K562 (cell line): ENCODE results near the gene TTC39B. TPM values are rescaled to one million over a fixed set of nuclear protein-coding genes. Genes with fewer than 3 reads are reported as not detected.

Experiments
- ATAC-seq: fragments of 200-7000 bp; cut with Tn5 transposase; 3 replicates; pipeline ENCODE4 v1.9.1; 2020; ENCODE audit warnings: moderate library complexity
- BruUV-seq: library from RNA; stranded (reverse); fragments of 400-500 nt; replicated peaks from 2 replicates; lab custom pipeline; 2021; lab: Mats Ljungman, UMichigan
- CTCF ChIA-PET: fragments of 300-600 bp; formaldehyde crosslinking; extraction: SDS; loops from one replicate; lab custom pipeline; 2021; ENCODE audit warnings: low intra/inter-chr PET ratio; lab: Yijun Ruan, JAX
- POLR2A ChIA-PET: fragments of 300-600, 350-650 bp; sonication (Branson Sonifier 250); formaldehyde crosslinking; extraction: SDS; loops from one replicate; lab custom pipeline; 2021; ENCODE audit warnings: antibody characterized with exemption, inconsistent platforms; lab: Yijun Ruan, JAX
- DNase-seq, 4 experiments: peaks; one replicate each; pipeline versions ENCODE4 v3.0.0 to v3.0.0-alpha.2; 2011 to 2018; ENCODE audit warnings: low spot score in 3 of 4, mixed read lengths in 3 of 4; ENCODE audit errors: extremely low read depth in 1 of 4
- FAIRE-seq: peaks from 2 replicates; lab custom pipeline; 2011; peaks lifted over from hg19 to GRCh38; lab: Jason Lieb, UNC
- H2AFZ ChIP-seq: 2 replicates; pipeline ENCODE4 v1.6.0; 2011; ENCODE audit warnings: low read depth, low read length, control low read depth, inconsistent platforms
- H3K27ac ChIP-seq: fragments of 200-600 bp; 3 replicates; pipeline ENCODE4 v1.8.0; 2011; ENCODE audit warnings: low read depth, mild to moderate bottlenecking, control low read depth, inconsistent platforms, low read length, moderate library complexity, mixed read lengths; ENCODE audit errors: extremely low read depth
- H3K27me3 ChIP-seq, 2 experiments: fragments of 300-600 bp in 1 of 2; 2 replicates in 1 of 2; 3 replicates in 1 of 2; pipeline versions ENCODE4 v1.6.0 to v1.8.0; 2011; ENCODE audit warnings: inconsistent platforms in 2 of 2, low read length in 2 of 2, mild to moderate bottlenecking in 1 of 2, mixed read lengths in 1 of 2, moderate library complexity in 1 of 2; ENCODE audit not compliant: control insufficient read depth in 2 of 2, insufficient read depth in 2 of 2
- H3K36me3 ChIP-seq: fragments of 300-600 bp; 3 replicates; pipeline ENCODE4 v1.8.0; 2011; ENCODE audit warnings: mild to moderate bottlenecking, low read length, inconsistent platforms; ENCODE audit not compliant: control insufficient read depth, insufficient read depth
- H3K4me1 ChIP-seq, 2 experiments: fragments of 200-600 bp in 1 of 2; replicated peaks in 1 of 2; 2 replicates in 1 of 2; 3 replicates in 1 of 2; pipeline versions ENCODE4 v1.5.1 to v1.8.0; 2011; ENCODE audit warnings: inconsistent platforms in 2 of 2, low read length in 2 of 2, mild to moderate bottlenecking in 1 of 2, mixed read lengths in 1 of 2, moderate library complexity in 1 of 2; ENCODE audit not compliant: control insufficient read depth in 2 of 2, insufficient read depth in 2 of 2
- H3K4me2 ChIP-seq: 2 replicates; pipeline ENCODE4 v1.6.1; 2011; ENCODE audit warnings: low read length, control low read depth, inconsistent platforms, mixed read lengths; ENCODE audit not compliant: insufficient read depth
- H3K4me3 ChIP-seq: fragments of 200-600 bp; sonication (generic), shearing (Covaris generic); 2 replicates; pipeline ENCODE4 v1.5.1; 2016; ENCODE audit warnings: control low read depth, inconsistent platforms
- H3K79me2 ChIP-seq: fragments of 200-600 bp; 3 replicates; pipeline ENCODE4 v1.8.0; 2011; ENCODE audit warnings: low read length, inconsistent platforms; ENCODE audit not compliant: control insufficient read depth, insufficient read depth
- H3K9ac ChIP-seq, 2 experiments: 2 replicates each; pipeline versions ENCODE4 v1.6.0 to v1.6.1; 2011; ENCODE audit warnings: low read depth in 2 of 2, low read length in 2 of 2, control low read depth in 1 of 2, inconsistent platforms in 1 of 2, mild to moderate bottlenecking in 1 of 2, mixed read lengths in 1 of 2; ENCODE audit not compliant: insufficient read depth in 1 of 2
- H3K9me1 ChIP-seq: one replicate; pipeline ENCODE4 v1.6.0; 2011; ENCODE audit warnings: inconsistent platforms, mild to moderate bottlenecking, low read length, moderate library complexity; ENCODE audit not compliant: control insufficient read depth, insufficient read depth
- H3K9me3 ChIP-seq: replicated peaks from 2 replicates; pipeline ENCODE4 v1.5.1; 2011; ENCODE audit warnings: low read depth, low read length, inconsistent platforms; ENCODE audit not compliant: control insufficient read depth, insufficient read depth
- H4K20me1 ChIP-seq: replicated peaks from 2 replicates; pipeline ENCODE4 v1.6.1; 2011; ENCODE audit warnings: low read length, inconsistent platforms, mixed read lengths; ENCODE audit not compliant: control insufficient read depth, insufficient read depth
- NCOR1 ChIP-seq: fragments of 450-650 bp; IDR thresholded peaks from 2 replicates; pipeline ENCODE4 v1.6.1; 2016; ENCODE audit warnings: mild to moderate bottlenecking, moderate library complexity
- TAF7 ChIP-seq: fragments of 450-650 bp; IDR thresholded peaks from 2 replicates; pipeline ENCODE4 v1.6.1; 2016; ENCODE audit warnings: missing genetic modification characterization, missing compliant biosample characterization
- ZNF707 ChIP-seq: fragments of 250-450 bp; sonication (Bioruptor Pico); conservative IDR thresholded peaks from 2 replicates; pipeline ENCODE4 v1.8.0; 2022; ENCODE audit warnings: inconsistent platforms, mild to moderate bottlenecking, moderate library complexity
- ZSCAN32 ChIP-seq: fragments of 450-650 bp; formaldehyde crosslinking; IDR thresholded peaks from 2 replicates; pipeline ENCODE4 v1.4.0; 2020; ENCODE audit warnings: mild to moderate bottlenecking, moderate library complexity
- WGBS: fragments of 100-300 bp; shearing (Covaris generic); methylation state at CpG from one replicate; pipeline ENCODE4 v1.1.6; 2016; ENCODE audit warnings: low coverage, mixed read lengths; ENCODE audit not compliant: insufficient coverage; ENCODE audit errors: missing lambda C conversion rate; 5-methylcytosine and 5-hydroxymethylcytosine counted together
- in situ Hi-C: fragments of 300-500 bp; cut with MboI; formaldehyde crosslinking; loops from 4 replicates; pipeline ENCODE4 v1.15.0; 2018; ENCODE audit warnings: inconsistent platforms, mixed read lengths
- intact Hi-C: fragments of 100-400 bp; cut with micrococcal nuclease; formaldehyde crosslinking; loops from 2 replicates; pipeline ENCODE4 v1.14.2; 2022
- polyA plus RNA-seq, 8 experiments: library from polyadenylated mRNA; depleted of rRNA in 4 of 8; stranded (reverse) in 5 of 8; unstranded in 3 of 8; fragments of >200 nt; fragmentation: Nextera tagmentation in 2 of 8; fragmentation: Illumina TruSeq in 1 of 8; extraction: Ambion mirVana in 2 of 8; extraction: Trizol in 1 of 8; gene quantifications; 2 replicates each; pipeline versions ENCODE4 v1.2.1 to v1.2.3, GENCODE V29; 2011 to 2014; ENCODE audit warnings: inconsistent platforms in 1 of 8, missing spikeins in 1 of 8
- total RNA-seq, 7 experiments: library from RNA; depleted of rRNA in 6 of 7; stranded (reverse); fragments of >200 nt in 6 of 7; fragmentation: Illumina TruSeq in 2 of 7; extraction: Trizol in 2 of 7; gene quantifications; 2 replicates each; pipeline versions ENCODE4 v1.2.1 to v1.2.3, GENCODE V29; 2011 to 2021; ENCODE audit warnings: low replicate concordance in 1 of 7
- TF ChIP-seq, protein P1 (sequence below): sonication (generic); formaldehyde crosslinking; IDR thresholded peaks from 2 replicates; pipeline ENCODE4 v1.8.1; 2023; ENCODE audit warnings: mild to moderate bottlenecking, missing genetic modification reagents
- TF ChIP-seq, protein P2 (sequence below): fragments of 200-400 bp; formaldehyde crosslinking; IDR thresholded peaks from 2 replicates; pipeline ENCODE4 v1.6.1; 2017; ENCODE audit warnings: mild to moderate bottlenecking, low read depth, low read length, moderate library complexity
- TF ChIP-seq, protein P3 (sequence below): fragments of 250-450 bp; sonication (Bioruptor Pico); IDR thresholded peaks from 2 replicates; pipeline ENCODE4 v1.4.0; 2020; ENCODE audit warnings: mild to moderate bottlenecking, moderate library complexity, borderline replicate concordance

TTC39B gene
- total and polyA plus RNA-seq, 9 of the 15 experiments (the other 6 are each of a cell fraction or from before 2014, with no cell fraction given), result 0.32 to 1.2 (median 0.95) TPM

DNA sequence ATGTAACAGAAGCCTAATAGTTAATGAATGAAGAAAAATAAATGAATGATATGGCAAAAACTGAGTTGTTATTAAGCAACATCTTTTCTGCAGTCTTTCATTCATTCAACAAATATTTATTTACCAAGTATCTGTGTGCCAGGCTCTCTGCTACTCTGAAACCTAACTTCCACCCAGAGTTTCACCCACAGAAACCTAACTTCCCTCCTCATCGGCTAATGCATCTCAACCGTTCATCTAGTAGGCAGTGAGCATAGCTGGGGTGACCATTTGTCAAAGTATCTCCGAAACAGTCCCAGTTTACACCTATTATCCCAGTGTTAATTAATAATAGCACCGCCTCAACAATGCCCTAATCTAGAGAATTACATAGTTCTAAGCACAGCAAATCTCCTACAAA lies 1.5 kb downstream of the TTC39B start:
- Histone ChIP-seq H4K20me1 (no peaks in the 10 kb centered on the region), H3K9ac (no peak overlapping the region), H3K79me2 (no peaks in the 10 kb centered on the region), H3K36me3 (no peaks in the 10 kb centered on the region), H3K9me3 (no peaks in the 10 kb centered on the region), H3K9me1 (no peaks in the 10 kb centered on the region), H3K27me3 (no peaks in the 10 kb centered on the region), H2AFZ (no peak overlapping the region), H3K4me1 (peaks cover 0 to 17% of the 10 kb centered on the region in 2 experiments; a peak in 2 of 5 replicates), H3K27ac (no peak overlapping the region), H3K4me2 (no peak overlapping the region), H3K4me3 (no peak overlapping the region)
- no TSS peak for BruUV-seq
- WGBS, result 49% methylated on average over 4 of the region's 4 CpGs
- in situ Hi-C loops, result no loop called here
- CTCF ChIA-PET, result no interaction called here
- DNase-seq (no peak), FAIRE-seq (no peak), ATAC-seq (no peak)
- POLR2A ChIA-PET, result no interaction called here
- TF ChIP-seq, protein P1, sequence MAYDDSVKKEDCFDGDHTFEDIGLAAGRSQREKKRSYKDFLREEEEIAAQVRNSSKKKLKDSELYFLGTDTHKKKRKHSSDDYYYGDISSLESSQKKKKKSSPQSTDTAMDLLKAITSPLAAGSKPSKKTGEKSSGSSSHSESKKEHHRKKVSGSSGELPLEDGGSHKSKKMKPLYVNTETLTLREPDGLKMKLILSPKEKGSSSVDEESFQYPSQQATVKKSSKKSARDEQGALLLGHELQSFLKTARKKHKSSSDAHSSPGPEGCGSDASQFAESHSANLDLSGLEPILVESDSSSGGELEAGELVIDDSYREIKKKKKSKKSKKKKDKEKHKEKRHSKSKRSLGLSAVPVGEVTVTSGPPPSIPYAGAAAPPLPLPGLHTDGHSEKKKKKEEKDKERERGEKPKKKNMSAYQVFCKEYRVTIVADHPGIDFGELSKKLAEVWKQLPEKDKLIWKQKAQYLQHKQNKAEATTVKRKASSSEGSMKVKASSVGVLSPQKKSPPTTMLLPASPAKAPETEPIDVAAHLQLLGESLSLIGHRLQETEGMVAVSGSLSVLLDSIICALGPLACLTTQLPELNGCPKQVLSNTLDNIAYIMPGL (CRISPR knock-in tag), result no peak
- TF ChIP-seq ZNF707 (CRISPR knock-in tag), result no peak
- no peak for TF ChIP-seq TAF7
- no peak for TF ChIP-seq NCOR1
- TF ChIP-seq, protein P2, sequence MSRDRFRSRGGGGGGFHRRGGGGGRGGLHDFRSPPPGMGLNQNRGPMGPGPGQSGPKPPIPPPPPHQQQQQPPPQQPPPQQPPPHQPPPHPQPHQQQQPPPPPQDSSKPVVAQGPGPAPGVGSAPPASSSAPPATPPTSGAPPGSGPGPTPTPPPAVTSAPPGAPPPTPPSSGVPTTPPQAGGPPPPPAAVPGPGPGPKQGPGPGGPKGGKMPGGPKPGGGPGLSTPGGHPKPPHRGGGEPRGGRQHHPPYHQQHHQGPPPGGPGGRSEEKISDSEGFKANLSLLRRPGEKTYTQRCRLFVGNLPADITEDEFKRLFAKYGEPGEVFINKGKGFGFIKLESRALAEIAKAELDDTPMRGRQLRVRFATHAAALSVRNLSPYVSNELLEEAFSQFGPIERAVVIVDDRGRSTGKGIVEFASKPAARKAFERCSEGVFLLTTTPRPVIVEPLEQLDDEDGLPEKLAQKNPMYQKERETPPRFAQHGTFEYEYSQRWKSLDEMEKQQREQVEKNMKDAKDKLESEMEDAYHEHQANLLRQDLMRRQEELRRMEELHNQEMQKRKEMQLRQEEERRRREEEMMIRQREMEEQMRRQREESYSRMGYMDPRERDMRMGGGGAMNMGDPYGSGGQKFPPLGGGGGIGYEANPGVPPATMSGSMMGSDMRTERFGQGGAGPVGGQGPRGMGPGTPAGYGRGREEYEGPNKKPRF, result no peak
- TF ChIP-seq, protein P3, sequence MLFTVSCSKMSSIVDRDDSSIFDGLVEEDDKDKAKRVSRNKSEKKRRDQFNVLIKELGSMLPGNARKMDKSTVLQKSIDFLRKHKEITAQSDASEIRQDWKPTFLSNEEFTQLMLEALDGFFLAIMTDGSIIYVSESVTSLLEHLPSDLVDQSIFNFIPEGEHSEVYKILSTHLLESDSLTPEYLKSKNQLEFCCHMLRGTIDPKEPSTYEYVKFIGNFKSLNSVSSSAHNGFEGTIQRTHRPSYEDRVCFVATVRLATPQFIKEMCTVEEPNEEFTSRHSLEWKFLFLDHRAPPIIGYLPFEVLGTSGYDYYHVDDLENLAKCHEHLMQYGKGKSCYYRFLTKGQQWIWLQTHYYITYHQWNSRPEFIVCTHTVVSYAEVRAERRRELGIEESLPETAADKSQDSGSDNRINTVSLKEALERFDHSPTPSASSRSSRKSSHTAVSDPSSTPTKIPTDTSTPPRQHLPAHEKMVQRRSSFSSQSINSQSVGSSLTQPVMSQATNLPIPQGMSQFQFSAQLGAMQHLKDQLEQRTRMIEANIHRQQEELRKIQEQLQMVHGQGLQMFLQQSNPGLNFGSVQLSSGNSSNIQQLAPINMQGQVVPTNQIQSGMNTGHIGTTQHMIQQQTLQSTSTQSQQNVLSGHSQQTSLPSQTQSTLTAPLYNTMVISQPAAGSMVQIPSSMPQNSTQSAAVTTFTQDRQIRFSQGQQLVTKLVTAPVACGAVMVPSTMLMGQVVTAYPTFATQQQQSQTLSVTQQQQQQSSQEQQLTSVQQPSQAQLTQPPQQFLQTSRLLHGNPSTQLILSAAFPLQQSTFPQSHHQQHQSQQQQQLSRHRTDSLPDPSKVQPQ (CRISPR knock-in tag), result no peak
- TF ChIP-seq ZSCAN32 (CRISPR knock-in tag), result no peak
- intact Hi-C loops, result no loop called here
